IMR-90 (cell line): ENCODE measurements around the gene DRD4. TPM values are rescaled to one million over a fixed set of nuclear protein-coding genes. Genes with fewer than 3 reads are reported as not detected.

Experiments used
- ATAC-seq: fragments of 200-7000 bp; cut with Tn5 transposase; 2 replicates; pipeline ENCODE4 v1.9.1; 2020; ENCODE audit warnings: low read depth, mild to moderate bottlenecking, moderate library complexity
- BruUV-seq: library from RNA; stranded (reverse); fragments of 400-500 nt; replicated peaks from 2 replicates; lab custom pipeline; 2021; lab: Mats Ljungman, UMichigan
- CTCF ChIA-PET: fragments of 300-600 bp; formaldehyde crosslinking; extraction: SDS; loops from one replicate; lab custom pipeline; 2021; ENCODE audit warnings: antibody characterized with exemption; lab: Yijun Ruan, JAX
- POLR2A ChIA-PET: fragments of 300-600 bp; sonication (Branson Sonifier 250); formaldehyde crosslinking; loops from one replicate; lab custom pipeline; 2022; ENCODE audit warnings: antibody characterized with exemption; ENCODE audit not compliant: unreplicated experiment; lab: Charles Lee
- DNase-seq: peaks from one replicate; pipeline ENCODE4 v3.0.0; 2013
- H2AFZ ChIP-seq: replicated peaks from 2 replicates; pipeline ENCODE3; 2013; ENCODE audit warnings: low read length, mild to moderate bottlenecking; ENCODE audit not compliant: poor library complexity
- H2AK5ac ChIP-seq: 2 replicates; pipeline ENCODE4 v1.6.1; 2013; ENCODE audit warnings: low read depth, low read length, inconsistent platforms
- H2AK9ac ChIP-seq: replicated peaks from 2 replicates; pipeline ENCODE3; 2013; ENCODE audit warnings: mild to moderate bottlenecking, low read depth, low read length, moderate library complexity; ENCODE audit not compliant: poor library complexity
- H2BK120ac ChIP-seq: 2 replicates; pipeline ENCODE4 v1.6.1; 2013; ENCODE audit warnings: low read depth, low read length, inconsistent platforms
- H2BK15ac ChIP-seq: 3 replicates; pipeline ENCODE4 v1.6.1; 2013; ENCODE audit warnings: low read depth, low read length, inconsistent platforms
- H2BK20ac ChIP-seq: 2 replicates; pipeline ENCODE4 v1.6.1; 2013; ENCODE audit warnings: low read depth, mild to moderate bottlenecking, inconsistent platforms, low read length, moderate library complexity
- H2BK5ac ChIP-seq: 2 replicates; pipeline ENCODE4 v1.6.1; 2013; ENCODE audit warnings: mild to moderate bottlenecking, low read depth, low read length, inconsistent platforms; ENCODE audit not compliant: poor library complexity, severe bottlenecking
- H3K14ac ChIP-seq: replicated peaks from 2 replicates; pipeline ENCODE4 v1.6.1; 2013; ENCODE audit warnings: low read depth, low read length, inconsistent platforms
- H3K18ac ChIP-seq: 2 replicates; pipeline ENCODE4 v1.6.1; 2013; ENCODE audit warnings: low read depth, low read length, control low read depth
- H3K23ac ChIP-seq: 2 replicates; pipeline ENCODE4 v1.6.1; 2013; ENCODE audit warnings: low read depth, low read length, inconsistent platforms
- H3K27ac ChIP-seq: 2 replicates; pipeline ENCODE4 v1.5.1; 2013; ENCODE audit warnings: mild to moderate bottlenecking, control low read depth, low read length; ENCODE audit not compliant: insufficient read depth
- H3K27me3 ChIP-seq: 2 replicates; pipeline ENCODE4 v1.6.1; 2013; ENCODE audit warnings: low read length; ENCODE audit not compliant: control insufficient read depth, insufficient read depth
- H3K36me3 ChIP-seq: 2 replicates; pipeline ENCODE4 v1.6.1; 2013; ENCODE audit warnings: low read length, mixed read lengths; ENCODE audit not compliant: control insufficient read depth, insufficient read depth
- H3K4ac ChIP-seq: 2 replicates; pipeline ENCODE4 v1.6.1; 2013; ENCODE audit warnings: low read depth, low read length, inconsistent platforms
- H3K4me1 ChIP-seq: 2 replicates; pipeline ENCODE4 v1.6.1; 2013; ENCODE audit warnings: low read length, mixed read lengths; ENCODE audit not compliant: control insufficient read depth, insufficient read depth
- H3K4me2 ChIP-seq: 2 replicates; pipeline ENCODE4 v1.6.1; 2013; ENCODE audit warnings: low read depth, mild to moderate bottlenecking, control low read depth, low read length, moderate library complexity
- H3K4me3 ChIP-seq: 2 replicates; pipeline ENCODE4 v1.5.1; 2013; ENCODE audit warnings: low read depth, mild to moderate bottlenecking, control low read depth, low read length, moderate library complexity; ENCODE audit not compliant: insufficient read depth
- H3K56ac ChIP-seq: 2 replicates; pipeline ENCODE4 v1.6.1; 2013; ENCODE audit warnings: low read length, inconsistent platforms; ENCODE audit not compliant: insufficient read depth; ENCODE audit errors: extremely low read depth
- H3K79me1 ChIP-seq, 2 experiments: 2 replicates each; pipeline ENCODE4 v1.6.1; 2013; ENCODE audit warnings: low read length in 2 of 2, inconsistent platforms in 1 of 2, low read depth in 1 of 2
- H3K9ac ChIP-seq: 2 replicates; pipeline ENCODE4 v1.6.1; 2013; ENCODE audit warnings: low read depth, low read length, control low read depth
- H3K9me1 ChIP-seq: 2 replicates; pipeline ENCODE4 v1.6.1; 2013; ENCODE audit warnings: low read length, inconsistent platforms; ENCODE audit not compliant: insufficient read depth
- H3K9me3 ChIP-seq: 2 replicates; pipeline ENCODE4 v1.6.1; 2013; ENCODE audit warnings: low read length; ENCODE audit not compliant: control insufficient read depth, insufficient read depth
- H4K20me1 ChIP-seq: 2 replicates; pipeline ENCODE4 v1.6.1; 2013; ENCODE audit warnings: low read length, inconsistent platforms; ENCODE audit not compliant: insufficient read depth
- H4K5ac ChIP-seq: 2 replicates; pipeline ENCODE4 v1.6.1; 2013; ENCODE audit warnings: mild to moderate bottlenecking, low read depth, low read length, control low read depth
- H4K8ac ChIP-seq, 2 experiments: 2 replicates each; pipeline ENCODE4 v1.6.1; 2013; ENCODE audit warnings: low read depth in 2 of 2, low read length in 2 of 2, control low read depth in 1 of 2, inconsistent platforms in 1 of 2
- H4K91ac ChIP-seq: 2 replicates; pipeline ENCODE4 v1.6.1; 2013; ENCODE audit warnings: low read depth, low read length, inconsistent platforms; ENCODE audit not compliant: insufficient read depth
- BHLHE40 ChIP-seq: fragments of 150-350 bp; IDR thresholded peaks from 2 replicates; pipeline ENCODE4 v1.6.1; 2016; ENCODE audit warnings: mild to moderate bottlenecking, low read depth, low read length
- CEBPB ChIP-seq: IDR thresholded peaks from 2 replicates; pipeline ENCODE4 v1.6.1; 2012; ENCODE audit warnings: low read depth, low read length, improper control_type of control experiment
- FOS ChIP-seq: fragments of 150-350 bp; IDR thresholded peaks from 2 replicates; pipeline ENCODE4 v1.6.1; 2016; ENCODE audit warnings: low read depth, low read length
- MAFK ChIP-seq: IDR thresholded peaks from 2 replicates; pipeline ENCODE4 v1.6.1; 2012; ENCODE audit warnings: low read depth, low read length, improper control_type of control experiment
- NFE2L2 ChIP-seq: fragments of 150-350 bp; IDR thresholded peaks from 2 replicates; pipeline ENCODE4 v1.6.1; 2016; ENCODE audit warnings: low read depth, mild to moderate bottlenecking, low read length
- POLR2A ChIP-seq: IDR thresholded peaks from 2 replicates; pipeline ENCODE4 v1.6.1; 2012; ENCODE audit warnings: mild to moderate bottlenecking, low read depth, low read length
- RCOR1 ChIP-seq: IDR thresholded peaks from 2 replicates; pipeline ENCODE4 v1.6.1; 2012; ENCODE audit warnings: mild to moderate bottlenecking, low read length, improper control_type of control experiment; ENCODE audit not compliant: insufficient replicate concordance
- RFX5 ChIP-seq: IDR thresholded peaks from 2 replicates; pipeline ENCODE4 v1.8.0; 2012; ENCODE audit warnings: low read depth, mild to moderate bottlenecking, low read length, moderate library complexity
- SMC3 ChIP-seq: fragments of 150-350 bp; IDR thresholded peaks from 2 replicates; pipeline ENCODE4 v1.6.1; 2016; ENCODE audit warnings: low read depth, mild to moderate bottlenecking, antibody characterized with exemption, low read length, moderate library complexity
- USF2 ChIP-seq: fragments of 150-350 bp; IDR thresholded peaks from 2 replicates; pipeline ENCODE4 v1.6.1; 2017; ENCODE audit warnings: mild to moderate bottlenecking, antibody characterized with exemption, low read length, low read depth
- WGBS, 2 experiments: methylation state at CpG; one replicate each; pipeline versions ENCODE4 v1.1.5 to v1.1.7; 2013; ENCODE audit warnings: missing lambda C conversion rate in 2 of 2; ENCODE audit not compliant: insufficient read length in 1 of 2; ENCODE audit errors: extremely low coverage in 2 of 2; 5-methylcytosine and 5-hydroxymethylcytosine counted together
- dilution Hi-C: fragments of 300-500 bp; cut with HindIII; formaldehyde crosslinking; loops from one replicate; pipeline ENCODE4 v1.14.3; 2018; ENCODE audit warnings: low sequenced_read_pairs; ENCODE audit not compliant: unreplicated experiment
- in situ Hi-C: fragments of 300-500 bp; cut with MboI; formaldehyde crosslinking; loops from 3 replicates; pipeline ENCODE4 v1.14.3; 2019; ENCODE audit warnings: low sequenced_read_pairs, inconsistent platforms, mixed read lengths
- intact Hi-C: fragments of 100-400 bp; cut with micrococcal nuclease; formaldehyde crosslinking; loops from 2 replicates; pipeline ENCODE4 v1.10.0; 2022
- polyA plus RNA-seq, 3 experiments: library from polyadenylated mRNA; depleted of rRNA; stranded (reverse); fragments of >200 nt; gene quantifications; 2 replicates each; pipeline ENCODE4 v1.2.3, GENCODE V29; 2012; ENCODE audit warnings: low replicate concordance in 1 of 3
- total RNA-seq: library from RNA; depleted of rRNA; stranded (reverse); fragments of >200 nt; gene quantifications from 2 replicates; pipeline ENCODE4 v1.2.3, GENCODE V29; 2012
- TF ChIP-seq, protein P1 (sequence below): fragments of 150-350 bp; IDR thresholded peaks from 2 replicates; pipeline ENCODE4 v1.6.1; 2016; ENCODE audit warnings: low read depth, mild to moderate bottlenecking, low read length, moderate library complexity, borderline replicate concordance
- TF ChIP-seq, protein P2 (sequence below): conservative IDR thresholded peaks from 2 replicates; pipeline ENCODE4 v1.5.1; 2012; ENCODE audit warnings: mild to moderate bottlenecking, low read depth, low read length, improper control_type of control experiment

DRD4 gene
- total and polyA plus RNA-seq, 2 of the 4 experiments (the other 2 are of a cell fraction) = not detected

DNA sequence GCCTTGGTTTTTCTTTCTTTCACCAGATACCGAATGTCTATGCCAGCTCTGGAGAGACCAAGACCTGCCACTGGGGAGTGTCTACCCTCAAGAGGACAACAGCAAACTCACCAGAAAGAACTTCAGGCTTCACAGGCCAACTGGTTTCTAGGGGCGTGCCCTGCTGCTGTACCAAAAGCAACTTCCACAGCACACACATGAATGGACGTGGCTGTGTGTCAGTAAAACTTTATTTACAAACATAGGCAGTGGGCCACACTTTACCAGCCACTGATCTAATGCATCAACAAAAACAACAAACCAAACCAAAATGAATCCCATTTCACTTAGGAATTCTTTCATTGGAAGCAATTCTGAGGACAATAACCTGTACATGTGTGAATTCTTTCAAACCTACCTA lies 41.2 kb downstream of the DRD4 start:
- in situ Hi-C loops (no loop called here), intact Hi-C loops (no loop called here), dilution Hi-C loops (no loop called here)
- no TSS peak for BruUV-seq
- no peaks in the 10 kb centered on the region; the same call in 1 of the 2 replicates for H4K20me1 ChIP-seq
- no peaks in the 10 kb centered on the region for H3K27me3 ChIP-seq
- H3K18ac ChIP-seq = no peak overlapping the region
- H3K79me1 ChIP-seq = no peaks in the 10 kb centered on the region; a peak in 2 of 4 replicates
- H3K9me3 ChIP-seq = no peaks in the 10 kb centered on the region
- H3K36me3 ChIP-seq = peaks cover 52% of the 10 kb centered on the region
- no peak overlapping the region for H3K27ac ChIP-seq
- no peak overlapping the region for H2AK9ac ChIP-seq
- no peak overlapping the region for H2BK120ac ChIP-seq
- H3K4ac ChIP-seq = no peak overlapping the region
- no peak overlapping the region for H4K5ac ChIP-seq
- TF ChIP-seq, protein P1, sequence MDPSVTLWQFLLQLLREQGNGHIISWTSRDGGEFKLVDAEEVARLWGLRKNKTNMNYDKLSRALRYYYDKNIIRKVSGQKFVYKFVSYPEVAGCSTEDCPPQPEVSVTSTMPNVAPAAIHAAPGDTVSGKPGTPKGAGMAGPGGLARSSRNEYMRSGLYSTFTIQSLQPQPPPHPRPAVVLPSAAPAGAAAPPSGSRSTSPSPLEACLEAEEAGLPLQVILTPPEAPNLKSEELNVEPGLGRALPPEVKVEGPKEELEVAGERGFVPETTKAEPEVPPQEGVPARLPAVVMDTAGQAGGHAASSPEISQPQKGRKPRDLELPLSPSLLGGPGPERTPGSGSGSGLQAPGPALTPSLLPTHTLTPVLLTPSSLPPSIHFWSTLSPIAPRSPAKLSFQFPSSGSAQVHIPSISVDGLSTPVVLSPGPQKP = no peak
- TF ChIP-seq FOS (no peak), RFX5 (no peak), RCOR1 (no peak), POLR2A (no peak), CEBPB (no peak), NFE2L2 (no peak), SMC3 (no peak), BHLHE40 (no peak), USF2 (no peak), MAFK (no peak)
- TF ChIP-seq, protein P2, sequence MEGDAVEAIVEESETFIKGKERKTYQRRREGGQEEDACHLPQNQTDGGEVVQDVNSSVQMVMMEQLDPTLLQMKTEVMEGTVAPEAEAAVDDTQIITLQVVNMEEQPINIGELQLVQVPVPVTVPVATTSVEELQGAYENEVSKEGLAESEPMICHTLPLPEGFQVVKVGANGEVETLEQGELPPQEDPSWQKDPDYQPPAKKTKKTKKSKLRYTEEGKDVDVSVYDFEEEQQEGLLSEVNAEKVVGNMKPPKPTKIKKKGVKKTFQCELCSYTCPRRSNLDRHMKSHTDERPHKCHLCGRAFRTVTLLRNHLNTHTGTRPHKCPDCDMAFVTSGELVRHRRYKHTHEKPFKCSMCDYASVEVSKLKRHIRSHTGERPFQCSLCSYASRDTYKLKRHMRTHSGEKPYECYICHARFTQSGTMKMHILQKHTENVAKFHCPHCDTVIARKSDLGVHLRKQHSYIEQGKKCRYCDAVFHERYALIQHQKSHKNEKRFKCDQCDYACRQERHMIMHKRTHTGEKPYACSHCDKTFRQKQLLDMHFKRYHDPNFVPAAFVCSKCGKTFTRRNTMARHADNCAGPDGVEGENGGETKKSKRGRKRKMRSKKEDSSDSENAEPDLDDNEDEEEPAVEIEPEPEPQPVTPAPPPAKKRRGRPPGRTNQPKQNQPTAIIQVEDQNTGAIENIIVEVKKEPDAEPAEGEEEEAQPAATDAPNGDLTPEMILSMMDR = no peak
- no peak overlapping the region for H4K91ac ChIP-seq
- WGBS, 2 experiments = 100% methylated on average over 2 of the region's 3 CpGs; no CpG with 5 or more reads in 1 of the 2 experiments
- CTCF ChIA-PET = no interaction called here
- POLR2A ChIA-PET = interaction anchor here (0.6 kb wide), 1 partner anchor 9 kb away, joined by 5 read pairs; no protein-coding TSS in a partner anchor
- H2BK15ac ChIP-seq = no peak overlapping the region
- no peak overlapping the region for H3K4me2 ChIP-seq
- no peak overlapping the region for H2AFZ ChIP-seq
- no peaks in the 10 kb centered on the region for H3K4me1 ChIP-seq
- H4K8ac ChIP-seq = no peak overlapping the region
- ATAC-seq (no peak), DNase-seq (no peak)
- no peak overlapping the region for H2BK20ac ChIP-seq
- H2BK5ac ChIP-seq = no peak overlapping the region
- no peak overlapping the region for H2AK5ac ChIP-seq
- H3K4me3 ChIP-seq = no peak overlapping the region
- no peaks in the 10 kb centered on the region for H3K9me1 ChIP-seq
- no peak overlapping the region for H3K23ac ChIP-seq
- no peak overlapping the region for H3K9ac ChIP-seq
- no peak overlapping the region for H3K56ac ChIP-seq
- H3K14ac ChIP-seq = no peak overlapping the region
